ENCODE data around the gene NFIX.

The NFIX gene

DNA sequence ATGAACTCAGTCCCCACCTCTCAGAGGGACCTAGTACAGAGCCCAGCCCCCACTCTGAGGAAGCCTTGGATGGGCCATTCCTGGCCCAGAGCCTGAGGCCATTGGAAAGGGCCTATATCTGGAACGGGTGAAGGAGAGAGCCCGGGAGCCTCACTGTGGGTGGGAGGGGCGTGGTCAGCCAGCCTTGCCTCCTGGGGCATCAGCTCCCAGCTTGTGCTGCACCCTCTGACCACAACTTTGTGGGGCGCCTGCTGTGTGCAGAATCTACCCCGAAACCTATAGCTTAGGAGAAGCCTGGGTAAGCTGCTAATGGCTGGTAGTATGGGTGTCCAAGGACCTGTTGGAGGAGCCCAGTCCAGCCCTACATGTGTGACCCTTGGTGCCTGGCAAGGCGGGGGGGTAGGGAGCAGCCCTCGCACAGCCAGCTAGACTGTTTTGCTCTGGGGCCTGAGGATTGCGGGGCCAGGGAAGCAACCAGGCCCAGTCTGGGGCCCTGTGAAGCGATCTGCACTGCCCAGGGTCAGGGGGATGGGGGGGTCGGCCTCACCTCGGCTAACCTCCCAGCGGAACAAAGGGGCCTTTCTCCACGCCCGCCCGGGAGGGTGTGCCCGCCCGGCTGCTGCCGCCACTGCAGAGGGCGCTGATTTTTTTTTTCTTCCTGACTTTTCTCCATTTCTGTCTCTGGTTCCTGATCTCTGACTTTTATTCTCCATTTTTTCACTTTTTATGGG lies 65.1 kb downstream of the NFIX start:
- H3K27me3 ChIP-seq (replicated peaks; ENCODE audit: control insufficient read depth, insufficient read depth, low read length) = no peaks in the 10 kb centered on the region; the same call in 1 of the 2 replicates

DNA sequence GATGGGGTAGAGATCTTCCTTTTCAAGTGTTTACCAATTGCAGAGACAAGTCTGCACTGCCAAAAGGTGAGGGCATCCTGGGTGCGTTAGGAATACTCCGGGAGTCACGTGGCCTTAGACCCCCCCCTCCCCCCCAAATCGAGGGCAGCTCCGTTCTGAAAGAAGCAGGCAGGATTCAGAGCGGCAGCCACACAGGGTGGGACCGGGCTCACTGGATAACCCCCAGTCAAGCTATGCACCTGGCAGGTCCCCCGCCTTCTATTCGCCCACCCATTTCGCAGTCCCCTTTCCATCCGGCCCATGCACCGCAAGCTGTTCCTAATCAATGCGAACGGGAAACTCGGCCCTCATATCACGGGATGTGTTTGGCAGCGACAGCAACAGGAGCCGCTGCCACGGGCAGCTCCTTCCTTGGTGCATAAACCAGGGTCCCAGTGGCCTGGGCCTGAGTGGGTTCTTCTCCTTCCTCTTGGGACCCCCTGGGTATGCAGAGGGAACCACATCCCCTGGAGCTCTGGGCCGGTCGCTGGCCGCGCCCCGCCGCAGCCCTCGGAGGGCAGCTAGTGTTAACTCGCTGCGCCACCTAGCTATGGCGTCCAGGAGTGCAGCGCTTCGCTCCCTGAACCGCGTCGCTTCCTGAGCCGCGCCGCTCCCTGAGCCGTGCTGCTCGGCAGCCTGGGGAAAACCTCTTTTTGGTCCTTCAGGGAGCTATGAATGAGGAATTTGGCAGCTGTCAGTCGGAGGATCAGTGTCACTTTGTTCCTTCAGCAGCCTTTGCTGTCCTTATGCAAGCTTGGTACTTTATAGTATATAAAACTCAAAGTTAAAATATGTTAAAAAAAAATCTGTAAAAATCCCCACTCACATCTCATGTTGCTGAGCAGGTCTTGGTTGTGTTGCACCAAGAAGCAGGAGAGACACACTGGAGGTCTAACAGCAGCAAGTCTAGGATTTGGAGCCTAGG lies 66.0 kb downstream of the NFIX start:
- Histone ChIP-seq H3K36me3 (ENCODE audit: control insufficient read depth, insufficient read depth, low read length) (no peaks in the 10 kb centered on the region), H3K4me3 (replicated peaks; ENCODE audit: low read depth, low read length) (no peak overlapping the region), H3K27me3 (replicated peaks; ENCODE audit: control insufficient read depth, insufficient read depth, low read length) (no peaks in the 10 kb centered on the region; the same call in 1 of the 2 replicates)
- TF ChIP-seq, protein P1, sequence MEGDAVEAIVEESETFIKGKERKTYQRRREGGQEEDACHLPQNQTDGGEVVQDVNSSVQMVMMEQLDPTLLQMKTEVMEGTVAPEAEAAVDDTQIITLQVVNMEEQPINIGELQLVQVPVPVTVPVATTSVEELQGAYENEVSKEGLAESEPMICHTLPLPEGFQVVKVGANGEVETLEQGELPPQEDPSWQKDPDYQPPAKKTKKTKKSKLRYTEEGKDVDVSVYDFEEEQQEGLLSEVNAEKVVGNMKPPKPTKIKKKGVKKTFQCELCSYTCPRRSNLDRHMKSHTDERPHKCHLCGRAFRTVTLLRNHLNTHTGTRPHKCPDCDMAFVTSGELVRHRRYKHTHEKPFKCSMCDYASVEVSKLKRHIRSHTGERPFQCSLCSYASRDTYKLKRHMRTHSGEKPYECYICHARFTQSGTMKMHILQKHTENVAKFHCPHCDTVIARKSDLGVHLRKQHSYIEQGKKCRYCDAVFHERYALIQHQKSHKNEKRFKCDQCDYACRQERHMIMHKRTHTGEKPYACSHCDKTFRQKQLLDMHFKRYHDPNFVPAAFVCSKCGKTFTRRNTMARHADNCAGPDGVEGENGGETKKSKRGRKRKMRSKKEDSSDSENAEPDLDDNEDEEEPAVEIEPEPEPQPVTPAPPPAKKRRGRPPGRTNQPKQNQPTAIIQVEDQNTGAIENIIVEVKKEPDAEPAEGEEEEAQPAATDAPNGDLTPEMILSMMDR (IDR thresholded peaks at IDR 0.05; ENCODE audit: insufficient read depth, low read length, poor library complexity, severe bottlenecking) = peak; percentile 97
- DNase-seq (ENCODE audit: extremely low read depth, insufficient read length) = peak; percentile 65

More for the DNA sequence above, 65.1 kb downstream of the NFIX start:
- TF ChIP-seq, protein P1 (IDR thresholded peaks at IDR 0.05; ENCODE audit: insufficient read depth, low read length, poor library complexity, severe bottlenecking) = no peak
- no peak for DNase-seq (ENCODE audit: extremely low read depth, insufficient read length)
- Histone ChIP-seq H3K36me3 (ENCODE audit: control insufficient read depth, insufficient read depth, low read length) (no peaks in the 10 kb centered on the region), H3K4me3 (replicated peaks; ENCODE audit: low read depth, low read length) (no peak overlapping the region)

DNA sequence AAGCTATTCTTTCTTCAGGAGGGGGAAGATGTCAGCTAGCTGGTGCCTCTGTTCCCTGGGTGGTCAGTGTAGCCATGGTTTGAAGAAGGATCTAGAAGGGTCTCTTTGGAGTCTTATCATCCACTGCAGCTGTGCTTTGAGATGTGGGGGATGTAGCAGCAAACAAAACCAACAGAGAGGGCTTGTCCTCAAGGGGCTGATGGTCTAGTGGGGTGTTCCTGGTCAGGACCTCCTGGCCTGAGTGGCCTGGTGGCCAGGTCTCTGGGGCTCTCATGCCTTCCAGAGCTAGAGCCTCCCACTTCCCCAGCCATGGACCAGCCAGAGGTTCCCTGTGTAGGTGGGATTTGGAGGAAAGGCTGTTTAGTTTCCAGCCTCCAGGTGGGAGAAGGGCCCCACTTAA lies 67.0 kb downstream of the NFIX start:
- H3K36me3 ChIP-seq (ENCODE audit: control insufficient read depth, insufficient read depth, low read length) = no peaks in the 10 kb centered on the region
- no peak for DNase-seq (ENCODE audit: extremely low read depth, insufficient read length)
- no peaks in the 10 kb centered on the region; the same call in 1 of the 2 replicates for H3K27me3 ChIP-seq (replicated peaks; ENCODE audit: control insufficient read depth, insufficient read depth, low read length)
- no peak overlapping the region for H3K4me3 ChIP-seq (replicated peaks; ENCODE audit: low read depth, low read length)
- TF ChIP-seq, protein P1 (IDR thresholded peaks at IDR 0.05; ENCODE audit: insufficient read depth, low read length, poor library complexity, severe bottlenecking) = no peak

DNA sequence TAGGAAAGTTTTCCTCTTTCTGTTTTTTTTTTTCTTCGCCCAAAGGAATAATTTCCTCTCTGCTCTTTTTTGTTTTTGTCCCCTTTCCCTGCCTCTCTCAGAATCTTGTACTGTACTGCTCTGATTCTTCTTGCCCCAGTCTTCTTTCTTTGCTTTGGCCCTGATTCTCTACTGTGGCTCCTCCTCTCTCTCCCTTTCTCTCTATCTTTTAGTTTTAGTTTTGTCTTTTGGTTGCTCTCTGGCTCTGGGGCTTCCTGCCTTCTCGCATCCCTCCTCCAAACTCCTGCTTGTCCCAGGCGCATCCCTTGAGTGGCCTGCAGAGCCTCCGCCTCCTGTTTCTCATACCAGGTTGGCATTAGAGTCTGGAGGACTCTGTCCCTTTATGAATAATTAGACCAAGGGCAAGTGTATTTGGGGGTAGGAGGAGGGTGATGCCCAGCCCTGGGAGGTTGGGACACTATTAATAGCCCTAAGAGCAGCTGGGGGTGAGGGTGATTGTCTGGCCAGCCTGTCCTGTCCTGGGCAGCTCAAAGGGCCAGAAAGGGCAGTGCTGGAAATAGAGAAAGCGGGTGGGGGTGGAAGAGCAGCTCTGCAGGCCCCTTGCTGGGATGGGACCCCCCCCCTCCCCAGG lies 68.3 kb downstream of the NFIX start:
- Histone ChIP-seq H3K4me3 (replicated peaks; ENCODE audit: low read depth, low read length) (no peak overlapping the region), H3K27me3 (replicated peaks; ENCODE audit: control insufficient read depth, insufficient read depth, low read length) (no peaks in the 10 kb centered on the region; the same call in 1 of the 2 replicates), H3K36me3 (ENCODE audit: control insufficient read depth, insufficient read depth, low read length) (no peaks in the 10 kb centered on the region)
- no peak for DNase-seq (ENCODE audit: extremely low read depth, insufficient read length)
- TF ChIP-seq, protein P1 (IDR thresholded peaks at IDR 0.05; ENCODE audit: insufficient read depth, low read length, poor library complexity, severe bottlenecking) = no peak

DNA sequence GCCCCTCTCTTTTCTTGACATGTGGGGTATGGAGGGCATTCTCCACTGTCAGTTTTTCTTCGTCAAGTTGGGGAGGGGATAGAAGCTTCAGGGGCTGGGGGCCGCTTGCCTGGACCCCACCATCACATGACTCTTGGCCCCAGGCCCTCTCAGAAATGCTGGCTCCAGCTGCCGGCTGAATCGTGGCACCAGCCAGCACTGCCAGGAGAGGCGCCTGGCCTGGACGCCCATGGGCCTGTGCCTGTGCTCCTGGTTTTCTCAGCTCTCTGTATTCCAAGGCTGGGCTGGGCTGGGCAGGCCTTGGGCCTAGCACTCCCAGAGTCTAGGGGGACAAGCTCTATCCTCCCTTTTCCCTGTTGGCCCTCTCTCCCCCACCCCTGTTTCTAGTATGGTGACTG lies 68.8 kb downstream of the NFIX start:
- no peak overlapping the region for H3K4me3 ChIP-seq (replicated peaks; ENCODE audit: low read depth, low read length)
- DNase-seq (ENCODE audit: extremely low read depth, insufficient read length) = no peak
- TF ChIP-seq, protein P1 (IDR thresholded peaks at IDR 0.05; ENCODE audit: insufficient read depth, low read length, poor library complexity, severe bottlenecking) = no peak
- no peaks in the 10 kb centered on the region for H3K36me3 ChIP-seq (ENCODE audit: control insufficient read depth, insufficient read depth, low read length)
- H3K27me3 ChIP-seq (replicated peaks; ENCODE audit: control insufficient read depth, insufficient read depth, low read length) = no peaks in the 10 kb centered on the region; the same call in 1 of the 2 replicates

Data from GM06990 (cell line).